ENCODE measurements around the gene LEMD1. TPM values are rescaled to one million over a fixed set of nuclear protein-coding genes. Genes with fewer than 3 reads are reported as not detected.
"Not testable (repeated sequence)": the region's sequence is repeated elsewhere in the genome, so short reads cannot be mapped to it uniquely, and the experiment has no call there.

LEMD1 gene
- total RNA-seq, 4 donors from 2014 or later, result 1.1 to 1.4 (median 1.3) TPM; not detected in 1

DNA sequence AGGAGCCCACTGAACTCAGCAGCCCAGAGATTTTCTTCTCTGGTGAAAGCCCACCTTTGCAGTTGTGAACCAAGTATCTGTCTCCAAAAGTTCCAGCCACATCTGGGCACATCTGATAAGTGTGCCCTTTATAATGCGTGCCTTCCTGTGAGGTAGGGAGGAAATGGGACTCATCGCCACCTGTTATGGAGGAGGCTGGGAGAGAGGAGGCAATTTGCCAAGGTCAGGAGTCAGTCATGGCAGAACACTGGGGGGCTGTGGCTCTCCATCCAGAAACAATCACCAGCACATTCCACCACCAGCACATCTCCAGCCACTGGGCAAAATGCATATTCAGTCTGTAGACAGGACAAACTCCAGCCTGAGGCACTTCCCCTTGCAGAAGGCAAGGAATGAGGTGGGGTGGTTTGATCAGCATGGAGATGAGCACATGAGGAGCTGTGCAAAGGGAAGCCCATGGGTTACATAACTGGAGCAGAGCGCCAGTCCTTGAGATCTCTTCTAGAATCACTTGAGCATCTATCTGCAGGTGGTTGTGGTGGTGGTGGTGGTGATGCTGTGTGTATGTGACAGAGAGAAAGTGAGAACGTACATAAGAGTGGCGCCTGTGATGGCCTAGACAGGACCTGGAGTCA, 15.0 kb upstream of the LEMD1 start:
- peaks cover 11 to 38% (median 14%) of the 10 kb centered on the region in 3 donors for H3K4me1 ChIP-seq
- no peak overlapping the region for H3K27ac ChIP-seq
- no peak for DNase-seq
- no peak overlapping the region for H3K4me3 ChIP-seq
- H3K36me3 ChIP-seq, result no peaks in the 10 kb centered on the region
- WGBS, 2 donors, result 78 to 85% methylated on average over 3 to 4 of the region's 5 CpGs
- intact Hi-C loops (cut with DNase I), result no loop called here
- no peak for TF ChIP-seq POLR2A (IDR thresholded peaks at IDR 0.05)
- TF ChIP-seq, protein P1, sequence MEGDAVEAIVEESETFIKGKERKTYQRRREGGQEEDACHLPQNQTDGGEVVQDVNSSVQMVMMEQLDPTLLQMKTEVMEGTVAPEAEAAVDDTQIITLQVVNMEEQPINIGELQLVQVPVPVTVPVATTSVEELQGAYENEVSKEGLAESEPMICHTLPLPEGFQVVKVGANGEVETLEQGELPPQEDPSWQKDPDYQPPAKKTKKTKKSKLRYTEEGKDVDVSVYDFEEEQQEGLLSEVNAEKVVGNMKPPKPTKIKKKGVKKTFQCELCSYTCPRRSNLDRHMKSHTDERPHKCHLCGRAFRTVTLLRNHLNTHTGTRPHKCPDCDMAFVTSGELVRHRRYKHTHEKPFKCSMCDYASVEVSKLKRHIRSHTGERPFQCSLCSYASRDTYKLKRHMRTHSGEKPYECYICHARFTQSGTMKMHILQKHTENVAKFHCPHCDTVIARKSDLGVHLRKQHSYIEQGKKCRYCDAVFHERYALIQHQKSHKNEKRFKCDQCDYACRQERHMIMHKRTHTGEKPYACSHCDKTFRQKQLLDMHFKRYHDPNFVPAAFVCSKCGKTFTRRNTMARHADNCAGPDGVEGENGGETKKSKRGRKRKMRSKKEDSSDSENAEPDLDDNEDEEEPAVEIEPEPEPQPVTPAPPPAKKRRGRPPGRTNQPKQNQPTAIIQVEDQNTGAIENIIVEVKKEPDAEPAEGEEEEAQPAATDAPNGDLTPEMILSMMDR (IDR thresholded peaks at IDR 0.05), result no peak
- H3K27me3 ChIP-seq, result peaks cover 0 to 50% (median 0%) of the 10 kb centered on the region in 4 donors
- no peaks in the 10 kb centered on the region for H3K9me3 ChIP-seq

DNA sequence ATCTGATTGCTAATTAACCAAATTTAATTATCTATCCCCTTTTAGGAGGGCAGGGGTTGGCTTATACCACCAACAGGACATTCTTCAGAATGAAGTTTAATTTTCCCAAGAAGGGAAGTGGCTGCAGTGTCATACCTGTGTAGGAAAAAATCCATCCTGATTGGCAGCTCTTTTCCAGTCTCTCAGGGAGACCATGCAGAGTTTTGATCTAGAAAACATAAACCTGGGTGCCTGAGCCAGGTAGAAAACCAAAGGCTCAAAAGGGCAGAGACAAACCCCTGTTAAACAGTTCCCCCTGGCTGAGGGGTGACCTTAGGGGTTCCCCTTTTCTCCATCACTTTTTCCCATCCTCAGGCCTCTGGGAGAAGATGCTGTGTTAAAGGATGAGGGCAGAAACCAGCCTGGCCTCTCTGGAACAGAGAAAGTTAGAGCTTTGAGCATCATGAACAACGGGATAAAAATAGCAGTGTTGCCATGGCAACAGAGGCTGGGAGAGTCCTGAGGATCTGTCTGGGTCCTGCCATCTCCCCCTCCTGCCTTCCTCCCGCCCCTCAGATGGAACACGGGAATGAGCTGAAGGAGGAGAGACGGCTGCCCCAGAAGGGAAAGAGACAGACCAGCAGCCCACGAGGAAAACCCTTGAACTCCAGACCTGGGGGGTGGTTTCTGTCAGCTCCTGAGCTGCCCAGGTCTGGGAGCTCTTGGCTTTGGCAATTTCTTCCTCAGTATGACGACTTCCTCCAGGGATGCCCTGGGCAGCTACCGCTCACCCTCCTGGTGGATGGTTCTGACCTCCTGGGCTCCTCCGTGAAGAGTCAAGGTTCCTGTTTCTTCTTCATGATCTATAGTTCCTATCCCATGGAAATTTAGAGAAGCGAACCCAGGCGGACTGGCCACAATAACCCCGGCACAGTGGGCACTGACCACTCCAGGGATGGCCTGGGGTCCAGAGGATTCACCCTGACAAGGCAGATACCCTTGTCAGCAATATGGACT, 14.0 kb upstream of the LEMD1 start:
- 54 to 67% methylated on average over 6 of the region's 11 CpGs for WGBS, 2 donors
- Histone ChIP-seq H3K4me3 (no peak overlapping the region), H3K27me3 (peaks cover 0 to 60% (median 0%) of the 10 kb centered on the region in 4 donors), H3K27ac (no peak overlapping the region), H3K9me3 (no peaks in the 10 kb centered on the region), H3K36me3 (no peaks in the 10 kb centered on the region), H3K4me1 (peaks cover 9 to 32% (median 10%) of the 10 kb centered on the region in 3 donors)
- TF ChIP-seq POLR2A (IDR thresholded peaks at IDR 0.05), result no peak
- TF ChIP-seq, protein P1 (IDR thresholded peaks at IDR 0.05), result no peak
- DNase-seq, result no peak
- intact Hi-C loops (cut with DNase I), result no loop called here

DNA sequence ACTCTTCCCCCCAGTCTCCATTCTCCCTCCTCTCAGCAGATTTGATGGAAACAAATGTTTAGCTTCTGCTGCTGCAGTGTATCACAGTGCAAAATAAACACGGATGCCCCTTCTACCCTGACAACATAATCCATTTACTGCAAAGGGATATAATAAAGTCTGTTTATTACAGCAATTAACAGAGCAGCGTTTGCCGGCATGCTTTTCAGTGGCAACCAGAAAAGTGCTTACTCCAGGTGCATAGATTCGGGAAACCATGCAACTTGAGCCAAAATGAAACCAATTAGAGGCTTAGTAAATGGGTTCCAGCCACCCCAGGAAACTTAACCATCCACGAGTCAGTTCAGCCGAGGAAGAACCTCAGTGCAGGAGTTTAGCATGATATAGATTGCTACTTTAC, 12.9 kb upstream of the LEMD1 start:
- TF ChIP-seq POLR2A (IDR thresholded peaks at IDR 0.05), result no peak
- TF ChIP-seq, protein P1 (IDR thresholded peaks at IDR 0.05), result no peak
- no peak for DNase-seq
- intact Hi-C loops (cut with DNase I), result no loop called here
- H3K9me3 ChIP-seq, result no peaks in the 10 kb centered on the region
- no peak overlapping the region for H3K27ac ChIP-seq
- WGBS, 2 donors, result 51 to 67% methylated on average over 6 of the region's 6 CpGs
- peaks cover 0 to 65% (median 0%) of the 10 kb centered on the region in 4 donors for H3K27me3 ChIP-seq
- peaks cover 5 to 28% (median 10%) of the 10 kb centered on the region in 3 donors for H3K4me1 ChIP-seq
- no peak overlapping the region for H3K4me3 ChIP-seq
- H3K36me3 ChIP-seq, result no peaks in the 10 kb centered on the region

DNA sequence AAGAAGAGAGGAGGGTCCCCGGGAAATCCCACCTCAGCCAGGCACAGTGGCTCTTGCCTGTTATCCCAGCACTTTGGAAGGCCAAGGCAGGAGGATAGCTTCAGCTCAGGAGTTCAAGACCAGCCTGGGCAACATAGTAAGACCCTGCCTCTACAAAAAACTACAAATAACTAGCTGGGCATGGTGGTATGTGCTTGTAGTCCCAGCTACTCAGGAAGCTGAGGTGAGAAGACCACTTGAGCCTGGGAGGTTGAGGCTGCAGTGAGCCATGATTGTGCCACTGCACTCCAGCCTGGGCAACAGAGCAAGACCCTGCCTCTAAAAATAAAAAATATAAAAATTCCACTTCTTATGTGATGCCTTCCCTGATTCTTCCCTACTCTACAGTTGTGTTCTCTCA, 10.8 kb upstream of the LEMD1 start:
- H3K36me3 ChIP-seq; H3K4me3 ChIP-seq; DNase-seq; H3K27ac ChIP-seq; intact Hi-C loops (cut with DNase I); H3K9me3 ChIP-seq: not testable (repeated sequence)
- Histone ChIP-seq H3K4me1 (peaks cover 0 to 11% (median 10%) of the 10 kb centered on the region in 3 donors), H3K27me3 (peaks cover 0 to 65% (median 0%) of the 10 kb centered on the region in 4 donors)
- WGBS, 2 donors, result 57 to 64% methylated on average over 1 of the region's 1 CpG

DNA sequence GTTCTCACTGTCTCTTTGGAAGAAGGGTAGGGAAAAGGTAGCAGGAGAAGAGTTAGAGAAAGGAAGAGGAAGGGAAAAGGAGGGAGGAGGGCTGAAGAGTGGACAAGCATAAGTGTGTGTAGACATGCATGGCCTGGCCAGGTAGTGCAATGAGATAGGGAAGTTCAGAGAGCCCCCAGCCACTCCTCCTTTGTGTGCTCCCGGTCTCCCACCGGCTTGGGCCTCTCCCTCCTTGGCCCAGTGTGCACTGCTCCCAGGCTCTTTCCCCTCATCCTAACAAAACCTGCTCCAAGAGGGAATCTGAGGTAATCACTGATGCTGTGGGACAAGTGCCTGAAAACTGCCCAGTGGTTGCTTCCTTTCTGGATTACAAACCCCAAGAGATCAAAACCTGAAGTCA, 10.3 kb upstream of the LEMD1 start:
- Histone ChIP-seq H3K9me3 (no peaks in the 10 kb centered on the region), H3K4me3 (no peak overlapping the region), H3K36me3 (no peaks in the 10 kb centered on the region), H3K27me3 (peaks cover 0 to 65% (median 0%) of the 10 kb centered on the region in 4 donors), H3K4me1 (peaks cover 0 to 11% (median 10%) of the 10 kb centered on the region in 3 donors), H3K27ac (no peak overlapping the region)
- TF ChIP-seq, protein P1 (IDR thresholded peaks at IDR 0.05), result no peak
- no peak for TF ChIP-seq POLR2A (IDR thresholded peaks at IDR 0.05)
- intact Hi-C loops (cut with DNase I), result no loop called here
- no peak for DNase-seq
- 45 to 77% methylated on average over 2 of the region's 2 CpGs for WGBS, 2 donors
